ENCODE data around the gene ZNF697. TPM values are rescaled to one million over a fixed set of nuclear protein-coding genes. Genes with fewer than 3 reads are reported as not detected.

ZNF697 gene
- total and polyA plus RNA-seq, 2 donors from 2014 or later = 4.1 to 8.3 TPM

GRCh38 chr1:119655154-119655553 is 7.1 kb upstream of the ZNF697 start:
- no peaks in the 10 kb centered on the region for H3K9me3 ChIP-seq (ENCODE audit: control insufficient read depth in 2 of 3, insufficient read depth in 1 of 3, low read length in 3 of 3)
- no peak for TF ChIP-seq CTCF (IDR thresholded peaks at IDR 0.05; ENCODE audit: borderline replicate concordance, extremely low read depth, insufficient read depth)
- DNase-seq (peak in 2 of 5 donors; percentile 10 to 49), FAIRE-seq (no peak)
- intact Hi-C loops (cut with DNase I) = no loop called here
- H3K27me3 ChIP-seq (ENCODE audit: control insufficient read depth, insufficient read depth, low read length) = no peaks in the 10 kb centered on the region
- H3K9ac ChIP-seq (ENCODE audit: low read length in 3 of 3) = no peak overlapping the region
- no peak overlapping the region for H3K27ac ChIP-seq (ENCODE audit: low read depth in 2 of 2, low read length in 2 of 2)
- no peaks in the 10 kb centered on the region for H3K36me3 ChIP-seq (ENCODE audit: control insufficient read depth in 2 of 3, insufficient read depth in 3 of 3, low read length in 3 of 3)
- H3K4me3 ChIP-seq (ENCODE audit: low read length in 3 of 3) = no peak overlapping the region
- H3K4me1 ChIP-seq (ENCODE audit: control insufficient read depth in 2 of 3, insufficient read depth in 2 of 3, low read depth in 1 of 3, low read length in 3 of 3) = peaks cover 5 to 7% (median 6%) of the 10 kb centered on the region in 3 donors

GRCh38 chr1:119653839-119654170 is 5.7 kb upstream of the ZNF697 start:
- Histone ChIP-seq H3K4me1 (ENCODE audit: control insufficient read depth in 2 of 3, insufficient read depth in 2 of 3, low read depth in 1 of 3, low read length in 3 of 3) (peaks cover 0 to 3% (median 0%) of the 10 kb centered on the region in 3 donors), H3K27me3 (ENCODE audit: control insufficient read depth, insufficient read depth, low read length) (no peaks in the 10 kb centered on the region), H3K9me3 (ENCODE audit: control insufficient read depth in 2 of 3, insufficient read depth in 1 of 3, low read length in 3 of 3) (no peaks in the 10 kb centered on the region), H3K9ac (ENCODE audit: low read length in 3 of 3) (no peak overlapping the region), H3K36me3 (ENCODE audit: control insufficient read depth in 2 of 3, insufficient read depth in 3 of 3, low read length in 3 of 3) (no peaks in the 10 kb centered on the region), H3K27ac (ENCODE audit: low read depth in 2 of 2, low read length in 2 of 2) (no peak overlapping the region), H3K4me3 (ENCODE audit: low read length in 3 of 3) (no peak overlapping the region)
- intact Hi-C loops (cut with DNase I) = no loop called here
- DNase-seq (no peak), FAIRE-seq (no peak)
- no peak for TF ChIP-seq CTCF (IDR thresholded peaks at IDR 0.05; ENCODE audit: borderline replicate concordance, extremely low read depth, insufficient read depth)

GRCh38 chr1:119653135-119653838 is 5.2 kb upstream of the ZNF697 start:
- intact Hi-C loops (cut with DNase I) = no loop called here
- no peak overlapping the region for H3K4me3 ChIP-seq (ENCODE audit: low read length in 3 of 3)
- H3K9me3 ChIP-seq (ENCODE audit: control insufficient read depth in 2 of 3, insufficient read depth in 1 of 3, low read length in 3 of 3) = no peaks in the 10 kb centered on the region
- DNase-seq (no peak), FAIRE-seq (no peak)
- no peaks in the 10 kb centered on the region for H3K36me3 ChIP-seq (ENCODE audit: control insufficient read depth in 2 of 3, insufficient read depth in 3 of 3, low read length in 3 of 3)
- H3K27ac ChIP-seq (ENCODE audit: low read depth in 2 of 2, low read length in 2 of 2) = no peak overlapping the region
- H3K27me3 ChIP-seq (ENCODE audit: control insufficient read depth, insufficient read depth, low read length) = no peaks in the 10 kb centered on the region
- H3K4me1 ChIP-seq (ENCODE audit: control insufficient read depth in 2 of 3, insufficient read depth in 2 of 3, low read depth in 1 of 3, low read length in 3 of 3) = peaks cover 0 to 4% (median 0%) of the 10 kb centered on the region in 3 donors
- TF ChIP-seq CTCF (IDR thresholded peaks at IDR 0.05; ENCODE audit: borderline replicate concordance, extremely low read depth, insufficient read depth) = no peak
- no peak overlapping the region for H3K9ac ChIP-seq (ENCODE audit: low read length in 3 of 3)

DNA sequence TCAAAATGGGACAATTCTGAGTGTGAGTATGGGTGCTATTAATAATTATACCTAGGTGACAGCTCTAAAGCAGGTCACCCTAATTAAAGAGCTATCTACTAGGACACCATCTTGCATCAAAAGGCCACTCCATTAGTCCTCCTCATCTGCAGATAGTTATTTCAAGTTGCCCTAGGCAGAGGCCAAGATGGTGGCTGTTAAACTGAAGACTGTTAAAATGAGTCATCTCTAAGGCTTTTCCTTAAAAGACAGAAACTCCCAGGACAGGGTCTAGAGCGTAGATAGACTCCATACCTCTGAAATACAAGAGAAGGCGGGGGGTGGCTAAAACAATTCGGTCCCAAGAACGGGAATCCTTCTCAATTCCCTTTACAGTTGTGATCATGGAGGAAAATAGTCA is 4.5 kb upstream of the ZNF697 start:
- no peak for FAIRE-seq
- Histone ChIP-seq H3K4me1 (ENCODE audit: control insufficient read depth in 2 of 3, insufficient read depth in 2 of 3, low read depth in 1 of 3, low read length in 3 of 3) (peaks cover 0 to 4% (median 0%) of the 10 kb centered on the region in 3 donors), H3K27me3 (ENCODE audit: control insufficient read depth, insufficient read depth, low read length) (no peaks in the 10 kb centered on the region), H3K9me3 (ENCODE audit: control insufficient read depth in 2 of 3, insufficient read depth in 1 of 3, low read length in 3 of 3) (no peaks in the 10 kb centered on the region), H3K4me3 (ENCODE audit: low read length in 3 of 3) (no peak overlapping the region), H3K27ac (ENCODE audit: low read depth in 2 of 2, low read length in 2 of 2) (no peak overlapping the region), H3K9ac (ENCODE audit: low read length in 3 of 3) (no peak overlapping the region), H3K36me3 (ENCODE audit: control insufficient read depth in 2 of 3, insufficient read depth in 3 of 3, low read length in 3 of 3) (no peaks in the 10 kb centered on the region)
- TF ChIP-seq CTCF (IDR thresholded peaks at IDR 0.05; ENCODE audit: borderline replicate concordance, extremely low read depth, insufficient read depth) = no peak
- intact Hi-C loops (cut with DNase I) = no loop called here
- no peak for DNase-seq

All from kidney (tissue), 14 donors.